ENCODE results near the gene BICRA. TPM values are rescaled to one million over a fixed set of nuclear protein-coding genes. Genes with fewer than 3 reads are reported as not detected.
"Not testable (repeated sequence)": the region's sequence is repeated elsewhere in the genome, so short reads cannot be mapped to it uniquely, and the experiment has no call there.

The BICRA gene
- total RNA-seq, 1 donor, result 3.0 TPM

GRCh38 chr19:47573071-47574026, 35.6 kb upstream of the BICRA start, which contains the start of gene ZNF541:
Gene ZNF541 (minus strand): TSS chr19:47573148. CDS start chr19:47555856, 17,292 bp downstream.
- TF ChIP-seq CTCF (IDR thresholded peaks at IDR 0.05; ENCODE audit: insufficient read depth, low read depth, low read length), result no peak
- DNase-seq (ENCODE audit: low read depth), result peak; percentile 17
- peak within 1 kb of the TSS; percentile 49 for H3K4me3 ChIP-seq (ENCODE audit: low read depth, low read length)

GRCh38 chr19:47580397-47580796, 28.5 kb upstream of the BICRA start:
- TF ChIP-seq CTCF (IDR thresholded peaks at IDR 0.05; ENCODE audit: insufficient read depth, low read depth, low read length), result no peak

GRCh38 chr19:47581605-47582319, 27.2 kb upstream of the BICRA start:
- H3K4me3 ChIP-seq (ENCODE audit: low read depth, low read length), result peak overlapping the region; percentile 9
- no peak for TF ChIP-seq CTCF (IDR thresholded peaks at IDR 0.05; ENCODE audit: insufficient read depth, low read depth, low read length)
- no peak for DNase-seq (ENCODE audit: low read depth)

More at GRCh38 chr19:47580397-47580796, 28.5 kb upstream of the BICRA start:
- H3K4me3 ChIP-seq (ENCODE audit: low read depth, low read length), result no peak overlapping the region
- DNase-seq (ENCODE audit: low read depth), result no peak

- peak; percentile 94 for DNase-seq (ENCODE audit: low read depth)
- H3K4me3 ChIP-seq (ENCODE audit: low read depth, low read length), result peak overlapping the region; percentile 9
- TF ChIP-seq CTCF (IDR thresholded peaks at IDR 0.05; ENCODE audit: insufficient read depth, low read depth, low read length), result no peak
Measured at GRCh38 chr19:47582320-47582909, 26.5 kb upstream of the BICRA start.

GRCh38 chr19:47583161-47583560, 25.8 kb upstream of the BICRA start:
- H3K4me3 ChIP-seq (ENCODE audit: low read depth, low read length); DNase-seq (ENCODE audit: low read depth): not testable (repeated sequence)

- no peak for DNase-seq (ENCODE audit: low read depth)
- H3K4me3 ChIP-seq (ENCODE audit: low read depth, low read length), result no peak overlapping the region
- no peak for TF ChIP-seq CTCF (IDR thresholded peaks at IDR 0.05; ENCODE audit: insufficient read depth, low read depth, low read length)
Measured at GRCh38 chr19:47587295-47587694, 21.6 kb upstream of the BICRA start.

- DNase-seq (ENCODE audit: low read depth), result no peak
- no peak overlapping the region for H3K4me3 ChIP-seq (ENCODE audit: low read depth, low read length)
- TF ChIP-seq CTCF (IDR thresholded peaks at IDR 0.05; ENCODE audit: insufficient read depth, low read depth, low read length), result no peak
Measured at GRCh38 chr19:47589824-47590223, 19.1 kb upstream of the BICRA start.

All from fibroblast of villous mesenchyme (primary cell).